Ovary (tissue), 9 donors: Measurements from ENCODE around the gene NKAIN2. TPM values are rescaled to one million over a fixed set of nuclear protein-coding genes. Genes with fewer than 3 reads are reported as not detected.
"Not testable (repeated sequence)": the region's sequence is repeated elsewhere in the genome, so short reads cannot be mapped to it uniquely, and the experiment has no call there.

ENCODE experiments used
- DNase-seq, 5 donors: peaks; one replicate each; pipeline ENCODE4 v3.0.0-alpha.2; 2019 to 2020
- H3K27ac ChIP-seq, 2 donors: fragments of 200-600 bp; one replicate each; pipeline versions ENCODE4 v1.5.1 to v1.8.0; 2019 to 2022
- H3K27me3 ChIP-seq: fragments of 200-600 bp; one replicate; pipeline ENCODE4 v1.8.0; 2022
- H3K36me3 ChIP-seq: fragments of 200-600 bp; sonication (generic); one replicate; pipeline ENCODE4 v1.5.1; 2019
- H3K4me1 ChIP-seq: one replicate; pipeline ENCODE4 v1.8.1; 2013; ENCODE audit warnings: mild to moderate bottlenecking, moderate library complexity; ENCODE audit not compliant: insufficient read depth
- H3K4me3 ChIP-seq: fragments of 200-600 bp; sonication (generic); one replicate; pipeline ENCODE4 v1.5.1; 2017
- H3K9me3 ChIP-seq, 2 donors: fragments of 200-600 bp in 1 of 2; sonication (generic) in 1 of 2; one replicate each; pipeline versions ENCODE4 v1.5.1 to v1.8.1; 2013 to 2019; ENCODE audit warnings: mild to moderate bottlenecking in 1 of 2, moderate library complexity in 1 of 2
- EP300 ChIP-seq: sonication (generic); formaldehyde crosslinking; IDR thresholded peaks from one replicate; pipeline ENCODE4 v1.6.1; 2017; ENCODE audit warnings: antibody characterized with exemption
- POLR2A ChIP-seq: fragments of 450-650 bp; IDR thresholded peaks from one replicate; pipeline ENCODE4 v1.6.1; 2017; ENCODE audit warnings: antibody characterized with exemption, mild to moderate bottlenecking, moderate library complexity
- WGBS, 3 donors: extraction: QIAGEN DNeasy Blood & Tissue Kit in 1 of 3; methylation state at CpG; one replicate each; pipeline versions ENCODE4 v1.1.5 to v1.1.7; 2013 to 2017; 5-methylcytosine and 5-hydroxymethylcytosine counted together
- intact Hi-C, 4 donors: fragments of 100-400 bp; cut with DNase I; formaldehyde crosslinking; loops; one replicate each; pipeline versions ENCODE4 v1.11.0 to v1.15.1; 2022 to 2023
- polyA plus RNA-seq, 2 donors: library from polyadenylated mRNA; stranded (reverse); fragments of 200-250 nt in 1 of 2; fragments of 350-450 nt in 1 of 2; fragmentation: Illumina TruSeq in 1 of 2; extraction: RNeasy Lipid Tissue Mini Kit (QIAGEN cat#74804) in 1 of 2; gene quantifications; one replicate each; pipeline ENCODE4 v1.2.3, GENCODE V29; 2013 to 2014
- total RNA-seq, 7 donors: library from RNA; depleted of rRNA in 2 of 7; stranded (reverse); fragments of >200 nt in 2 of 7; fragmentation: NEBNext Ultra II Directional in 3 of 7; extraction: Animal tissue kit (Norgen Biotek cat#: 25700) in 3 of 7; gene quantifications; one replicate each; pipeline versions ENCODE4 v1.1.0 to v1.2.4, GENCODE V29; 2016 to 2023
- TF ChIP-seq, protein P1 (sequence below), 3 donors: fragments of 450-650 bp in 2 of 3; fragments of 200-600 bp in 1 of 3; IDR thresholded peaks; one replicate each; pipeline versions ENCODE4 v1.5.1 to v1.8.0; 2016 to 2022; ENCODE audit warnings: antibody characterized with exemption in 3 of 3, mild to moderate bottlenecking in 1 of 3
- donor health status: DM: no; HTN: no; CAD: no; lungs with moderate emphysema.
- donor health status: DM: no; HTN: no; CAD: no.
- donor health status: Bipolar disorder and iron deficiency.
- donor health status: DM: yes; HTN: yes; CAD: no.
- donor health status: DM: no; HTN: no; CAD: no.
- donor health status: DM: yes; HTN: yes; CAD: no.

The NKAIN2 gene
- total and polyA plus RNA-seq, 9 donors = 0.13 to 1.0 (median 0.40) TPM; not detected in 4

DNA sequence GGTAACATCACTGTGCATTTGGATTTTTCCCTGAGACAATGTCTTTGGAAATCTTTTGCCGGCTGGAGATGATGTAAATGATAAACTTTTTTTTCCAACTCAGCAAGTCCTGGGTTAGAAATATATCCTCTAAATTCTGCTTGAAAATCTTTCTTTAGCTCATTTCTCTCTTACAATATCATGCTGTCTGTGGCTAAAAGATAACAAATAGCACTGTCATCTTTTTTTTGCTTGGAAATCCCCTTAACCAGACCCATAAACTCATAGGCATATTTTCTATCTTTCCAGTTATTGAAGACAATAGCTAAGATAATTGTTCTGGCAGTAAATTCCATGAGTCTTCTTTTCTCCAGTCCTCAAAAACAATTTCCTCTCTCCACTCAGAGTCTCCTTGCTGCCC, 481.5 kb downstream of the NKAIN2 start:
- 89 to 94% (median 92%) methylated on average over 1 of the region's 1 CpG for WGBS, 3 donors
- intact Hi-C loops = no loop called here
- no peaks in the 10 kb centered on the region for H3K9me3 ChIP-seq
- H3K27me3 ChIP-seq = no peaks in the 10 kb centered on the region
- TF ChIP-seq POLR2A (no peak), EP300 (no peak)
- TF ChIP-seq, protein P1, sequence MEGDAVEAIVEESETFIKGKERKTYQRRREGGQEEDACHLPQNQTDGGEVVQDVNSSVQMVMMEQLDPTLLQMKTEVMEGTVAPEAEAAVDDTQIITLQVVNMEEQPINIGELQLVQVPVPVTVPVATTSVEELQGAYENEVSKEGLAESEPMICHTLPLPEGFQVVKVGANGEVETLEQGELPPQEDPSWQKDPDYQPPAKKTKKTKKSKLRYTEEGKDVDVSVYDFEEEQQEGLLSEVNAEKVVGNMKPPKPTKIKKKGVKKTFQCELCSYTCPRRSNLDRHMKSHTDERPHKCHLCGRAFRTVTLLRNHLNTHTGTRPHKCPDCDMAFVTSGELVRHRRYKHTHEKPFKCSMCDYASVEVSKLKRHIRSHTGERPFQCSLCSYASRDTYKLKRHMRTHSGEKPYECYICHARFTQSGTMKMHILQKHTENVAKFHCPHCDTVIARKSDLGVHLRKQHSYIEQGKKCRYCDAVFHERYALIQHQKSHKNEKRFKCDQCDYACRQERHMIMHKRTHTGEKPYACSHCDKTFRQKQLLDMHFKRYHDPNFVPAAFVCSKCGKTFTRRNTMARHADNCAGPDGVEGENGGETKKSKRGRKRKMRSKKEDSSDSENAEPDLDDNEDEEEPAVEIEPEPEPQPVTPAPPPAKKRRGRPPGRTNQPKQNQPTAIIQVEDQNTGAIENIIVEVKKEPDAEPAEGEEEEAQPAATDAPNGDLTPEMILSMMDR (IDR thresholded peaks at IDR 0.05) = no peak
- DNase-seq = no peak
- no peaks in the 10 kb centered on the region for H3K4me1 ChIP-seq
- no peak overlapping the region for H3K27ac ChIP-seq
- H3K4me3 ChIP-seq = no peak overlapping the region
- H3K36me3 ChIP-seq = no peaks in the 10 kb centered on the region

DNA sequence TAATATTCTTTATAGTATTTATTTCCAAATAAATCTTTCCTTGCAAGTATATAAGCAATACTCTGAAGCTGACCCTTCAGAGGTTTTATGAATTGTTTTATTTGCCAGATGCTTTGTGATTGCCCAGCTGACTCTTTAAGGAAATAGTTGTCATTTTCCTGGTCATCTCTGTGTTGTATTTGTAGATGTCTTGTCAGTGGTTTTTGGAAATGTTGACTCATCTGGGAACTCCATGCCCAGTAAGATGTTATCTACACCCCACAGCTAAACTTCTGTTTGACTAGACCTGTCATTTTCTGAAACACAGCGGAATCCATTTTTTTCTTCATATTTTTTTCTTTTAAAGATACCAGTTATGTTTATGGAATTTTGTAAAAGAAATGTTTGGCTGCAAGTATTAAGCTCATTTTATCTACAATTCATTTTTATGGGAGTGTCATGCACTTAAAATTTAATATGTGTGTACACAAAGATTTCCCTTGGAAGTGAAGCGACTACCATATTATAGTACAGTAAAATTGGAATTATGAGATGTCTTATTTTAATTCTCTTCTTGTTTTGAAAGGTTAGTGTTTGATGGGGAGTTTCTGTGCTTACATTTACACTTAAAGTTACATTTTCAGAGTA, 491.0 kb downstream of the NKAIN2 start:
- Histone ChIP-seq H3K9me3 (no peaks in the 10 kb centered on the region), H3K27me3 (no peaks in the 10 kb centered on the region), H3K4me1 (no peaks in the 10 kb centered on the region), H3K36me3 (no peaks in the 10 kb centered on the region), H3K27ac (no peak overlapping the region), H3K4me3 (no peak overlapping the region)
- intact Hi-C loops = no loop called here
- DNase-seq = no peak
- TF ChIP-seq, protein P1 (IDR thresholded peaks at IDR 0.05) = no peak
- TF ChIP-seq POLR2A (no peak), EP300 (no peak)
- WGBS, 3 donors = 72 to 89% (median 86%) methylated on average over 2 of the region's 2 CpGs

DNA sequence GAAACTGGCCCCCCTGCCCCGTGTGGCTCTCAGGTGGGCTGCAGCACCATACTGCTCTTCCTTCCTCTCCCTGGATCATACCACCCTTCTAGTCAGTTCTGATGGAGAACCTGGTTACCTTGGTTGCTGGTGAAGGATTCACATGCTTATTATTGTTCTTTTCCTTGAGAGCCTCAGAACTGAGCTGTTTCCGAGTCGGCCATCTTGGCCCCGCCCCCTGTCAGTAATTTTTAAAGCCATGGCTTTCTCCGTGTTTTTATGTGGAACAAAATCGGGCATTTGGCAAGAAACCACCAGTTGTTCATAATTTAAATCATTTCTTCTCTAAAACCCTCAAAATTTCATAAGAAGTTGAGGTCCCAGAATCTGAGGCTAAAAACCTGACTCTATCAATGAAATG, 493.8 kb downstream of the NKAIN2 start:
- no peaks in the 10 kb centered on the region for H3K9me3 ChIP-seq

DNA sequence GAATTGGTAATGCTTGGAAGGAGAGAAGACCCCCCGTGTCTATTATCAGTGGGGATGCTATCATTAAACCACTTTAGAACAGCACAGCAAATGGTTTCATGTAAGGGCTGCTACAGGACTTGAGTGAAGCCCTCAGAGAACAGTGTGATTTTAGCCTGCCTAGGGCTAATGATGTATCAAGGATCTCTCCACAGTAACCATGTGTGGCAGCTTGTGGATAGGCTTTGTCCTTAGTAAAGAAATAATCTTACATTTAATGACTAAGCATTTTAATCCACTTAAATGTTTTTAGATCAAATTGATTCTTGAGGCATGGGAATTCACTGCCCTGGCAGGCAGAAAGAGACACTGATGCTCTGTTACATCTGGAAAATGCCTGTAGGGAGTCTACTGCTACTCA, 495.1 kb downstream of the NKAIN2 start:
- Histone ChIP-seq H3K36me3 (no peaks in the 10 kb centered on the region), H3K4me3 (no peak overlapping the region), H3K27ac (no peak overlapping the region), H3K4me1 (no peaks in the 10 kb centered on the region), H3K27me3 (no peaks in the 10 kb centered on the region), H3K9me3 (no peaks in the 10 kb centered on the region)
- no peak for DNase-seq
- intact Hi-C loops = no loop called here
- WGBS, 3 donors = 45 to 64% (median 45%) methylated on average over 1 of the region's 1 CpG
- no peak for TF ChIP-seq POLR2A
- TF ChIP-seq EP300 = no peak
- TF ChIP-seq, protein P1 (IDR thresholded peaks at IDR 0.05) = no peak

More for the DNA sequence above, 493.8 kb downstream of the NKAIN2 start:
- Histone ChIP-seq H3K4me1 (no peaks in the 10 kb centered on the region), H3K36me3 (no peaks in the 10 kb centered on the region), H3K4me3 (no peak overlapping the region), H3K27ac (no peak overlapping the region), H3K27me3 (no peaks in the 10 kb centered on the region)
- WGBS, 3 donors = 84 to 93% (median 87%) methylated on average over 6 of the region's 6 CpGs
- TF ChIP-seq POLR2A (no peak), EP300 (no peak)
- intact Hi-C loops = no loop called here
- DNase-seq = no peak

DNA sequence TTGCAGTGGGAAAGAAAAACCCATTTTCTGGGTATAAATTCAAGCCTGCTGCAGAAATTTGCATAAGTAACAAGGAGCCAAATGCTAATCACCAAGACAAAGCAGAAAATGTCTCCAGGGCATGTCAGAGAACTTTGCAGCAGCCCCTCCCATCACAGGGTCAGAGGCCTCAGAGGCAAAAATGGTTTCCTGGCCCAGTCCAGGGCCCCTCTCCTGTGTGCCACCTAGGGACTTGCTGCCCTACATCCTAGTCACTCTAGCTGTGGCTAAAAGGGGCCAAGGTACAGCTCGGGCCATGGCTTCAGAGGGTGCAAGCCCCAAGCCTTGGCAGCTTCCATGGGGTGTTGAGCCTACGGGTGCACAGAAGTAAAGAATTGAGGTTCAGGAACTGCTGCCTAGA, 497.2 kb downstream of the NKAIN2 start:
- H3K9me3 ChIP-seq, H3K27ac ChIP-seq, DNase-seq, H3K36me3 ChIP-seq, H3K27me3 ChIP-seq, H3K4me1 ChIP-seq, intact Hi-C loops, H3K4me3 ChIP-seq: not testable (repeated sequence)
- WGBS, 3 donors = 91 to 100% (median 92%) methylated on average over 2 of the region's 2 CpGs
